Smooth muscle cell (in vitro differentiated cells): ENCODE data around the gene CA5B. TPM values are rescaled to one million over a fixed set of nuclear protein-coding genes. Genes with fewer than 3 reads are reported as not detected.
"Not testable (repeated sequence)": the region's sequence is repeated elsewhere in the genome, so short reads cannot be mapped to it uniquely, and the experiment has no call there.

Source experiments
- DNase-seq: peaks from one replicate; lab custom pipeline; 2025; ENCODE audit not compliant: unreplicated experiment; lab: John Stamatoyannopoulos, UW
- H2AFZ ChIP-seq: fragments of 200-600 bp; sonication (generic); 2 replicates; pipeline ENCODE4 v1.6.0; 2016; ENCODE audit warnings: antibody characterized with exemption, low read depth, mild to moderate bottlenecking
- H3F3A ChIP-seq: fragments of 200-600 bp; sonication (generic); 2 replicates; pipeline ENCODE4 v1.6.0; 2017; ENCODE audit warnings: antibody characterized with exemption, low read depth
- H3K27ac ChIP-seq: fragments of 200-600 bp; sonication (generic); 2 replicates; pipeline ENCODE4 v1.5.1; 2016; ENCODE audit warnings: low read depth, mild to moderate bottlenecking
- H3K27me3 ChIP-seq: fragments of 200-600 bp; sonication (generic); 2 replicates; pipeline ENCODE4 v1.6.1; 2016; ENCODE audit warnings: low read depth, mild to moderate bottlenecking
- H3K36me3 ChIP-seq: fragments of 200-600 bp; sonication (generic); 2 replicates; pipeline ENCODE4 v1.5.1; 2016; ENCODE audit warnings: low read depth
- H3K4me1 ChIP-seq: fragments of 200-600 bp; sonication (generic); 2 replicates; pipeline ENCODE4 v1.5.1; 2016; ENCODE audit warnings: low read depth
- H3K4me2 ChIP-seq: fragments of 200-600 bp; sonication (generic); 2 replicates; pipeline ENCODE4 v1.6.0; 2016; ENCODE audit warnings: mild to moderate bottlenecking
- H3K4me3 ChIP-seq: fragments of 200-600 bp; sonication (generic); 2 replicates; pipeline ENCODE4 v1.5.1; 2016; ENCODE audit warnings: mild to moderate bottlenecking
- H3K79me2 ChIP-seq: fragments of 200-600 bp; sonication (generic); 2 replicates; pipeline ENCODE4 v1.6.0; 2016; ENCODE audit warnings: low read depth, mild to moderate bottlenecking
- H3K9ac ChIP-seq: fragments of 200-600 bp; sonication (generic); 2 replicates; pipeline ENCODE4 v1.6.0; 2016; ENCODE audit warnings: low read depth
- H3K9me3 ChIP-seq: fragments of 200-600 bp; sonication (generic); replicated peaks from 2 replicates; pipeline ENCODE4 v1.5.1; 2016; ENCODE audit warnings: low read depth
- H4K20me1 ChIP-seq: fragments of 200-600 bp; sonication (generic); 2 replicates; pipeline ENCODE4 v1.6.0; 2016; ENCODE audit warnings: low read depth
- CTCF ChIP-seq: fragments of 200-600 bp; sonication (generic); IDR thresholded peaks from 2 replicates; pipeline ENCODE4 v1.5.1; 2017; ENCODE audit warnings: borderline replicate concordance, mild to moderate bottlenecking, antibody characterized with exemption; ENCODE audit not compliant: insufficient read depth, poor library complexity, severe bottlenecking
- WGBS: methylation state at CpG from one replicate; pipeline ENCODE4 v1.1.7; 2016; ENCODE audit warnings: low lambda C conversion rate; 5-methylcytosine and 5-hydroxymethylcytosine counted together
- polyA plus RNA-seq: library from polyadenylated mRNA; unstranded; fragments of >200 nt; fragmentation: Nextera tagmentation; extraction: Ambion mirVana; gene quantifications from 2 replicates; pipeline ENCODE4 v1.2.1, GENCODE V29; 2016
- total RNA-seq: library from RNA; depleted of rRNA; stranded (reverse); fragments of >200 nt; gene quantifications from 2 replicates; pipeline ENCODE4 v1.2.3, GENCODE V29; 2014

CA5B gene
- total and polyA plus RNA-seq, 2 experiments from 2014 or later: 10.1 to 10.3 TPM

DNA sequence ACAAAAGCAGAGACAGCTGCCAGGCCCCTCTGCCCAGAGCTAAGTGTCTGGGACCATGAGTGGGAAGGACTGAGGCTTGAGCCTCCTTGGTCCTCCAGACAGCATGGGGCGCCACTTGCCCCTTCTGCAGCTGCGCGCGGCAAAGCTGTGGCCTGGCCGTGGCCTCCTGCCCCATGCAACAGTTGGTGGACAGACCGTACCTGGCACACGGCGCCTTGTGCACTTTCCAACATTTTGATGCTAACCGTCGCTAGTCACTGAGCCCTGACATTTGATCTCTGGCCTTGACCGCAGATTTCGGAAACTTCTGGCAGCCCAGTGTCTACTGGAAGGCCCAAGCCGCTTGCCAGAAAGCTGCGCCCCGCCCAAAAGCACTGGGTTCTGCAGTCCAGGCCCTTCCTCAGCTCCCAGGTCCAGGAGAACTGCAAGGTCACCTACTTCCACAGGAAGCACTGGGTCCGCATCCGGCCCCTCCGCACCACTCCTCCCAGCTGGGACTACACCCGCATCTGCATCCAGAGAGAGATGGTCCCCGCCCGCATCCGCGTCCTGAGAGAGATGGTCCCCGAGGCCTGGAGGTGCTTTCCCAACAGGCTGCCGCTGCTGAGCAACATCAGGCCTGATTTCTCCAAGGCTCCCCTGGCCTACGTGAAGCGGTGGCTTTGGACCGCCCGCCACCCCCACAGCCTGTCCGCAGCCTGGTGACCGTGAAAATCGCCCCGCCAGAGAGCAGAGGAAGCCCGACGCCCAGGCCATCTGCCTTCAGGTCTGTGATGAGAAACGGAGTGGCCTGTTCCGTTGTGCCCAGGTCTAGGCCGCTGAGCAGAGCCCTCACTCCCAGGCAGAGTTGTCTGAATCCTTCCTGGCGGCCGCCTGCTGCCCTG lies 35.3 kb upstream of the CA5B start:
- Histone ChIP-seq H4K20me1 (no peaks in the 10 kb centered on the region), H3F3A (no peaks in the 10 kb centered on the region), H3K9me3 (no peaks in the 10 kb centered on the region), H3K4me1 (no peaks in the 10 kb centered on the region), H3K79me2 (no peaks in the 10 kb centered on the region), H3K27me3 (no peaks in the 10 kb centered on the region), H2AFZ (no peak overlapping the region), H3K9ac (no peak overlapping the region), H3K27ac (no peak overlapping the region), H3K36me3 (no peaks in the 10 kb centered on the region), H3K4me2 (no peak overlapping the region), H3K4me3 (no peak overlapping the region)
- TF ChIP-seq CTCF: no peak
- WGBS: 97% methylated on average over 37 of the region's 40 CpGs
- DNase-seq: no peak

DNA sequence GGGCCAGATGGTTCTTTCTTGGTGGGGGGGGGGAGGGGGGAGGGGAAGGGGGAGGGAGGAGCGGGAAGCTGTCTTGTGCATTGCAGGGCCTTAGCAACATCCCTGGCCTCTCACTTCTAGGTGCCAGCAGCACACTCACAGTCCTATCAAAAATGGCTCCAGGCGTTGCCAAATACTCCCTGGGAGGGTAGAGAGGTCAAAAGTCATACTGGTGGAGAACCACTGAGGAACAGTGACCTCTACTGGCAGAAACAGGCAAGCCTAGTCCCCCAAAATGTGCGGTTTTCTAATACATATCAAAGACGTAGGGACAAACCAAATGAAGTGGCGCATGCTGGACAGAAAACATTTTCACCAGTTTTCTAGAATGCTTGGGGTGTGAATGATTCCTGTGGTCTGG lies 34.3 kb upstream of the CA5B start:
- H4K20me1 ChIP-seq, H3K4me2 ChIP-seq, H3K79me2 ChIP-seq, H3K9me3 ChIP-seq, H3K9ac ChIP-seq, H3K27me3 ChIP-seq, H2AFZ ChIP-seq, H3K36me3 ChIP-seq, H3K4me1 ChIP-seq, H3K4me3 ChIP-seq, H3K27ac ChIP-seq, DNase-seq, H3F3A ChIP-seq: not testable (repeated sequence)
- WGBS: no CpG with 5 or more reads among the region's 5 CpGs

GRCh38 chrX:15704273-15704672 lies 33.8 kb upstream of the CA5B start:
- H2AFZ ChIP-seq, DNase-seq, H3K27me3 ChIP-seq, H4K20me1 ChIP-seq, H3K27ac ChIP-seq, H3F3A ChIP-seq, H3K79me2 ChIP-seq, H3K4me1 ChIP-seq, H3K4me2 ChIP-seq, H3K36me3 ChIP-seq, H3K9ac ChIP-seq, H3K4me3 ChIP-seq, H3K9me3 ChIP-seq: not testable (repeated sequence)
- WGBS: 91% methylated on average over 6 of the region's 8 CpGs

DNA sequence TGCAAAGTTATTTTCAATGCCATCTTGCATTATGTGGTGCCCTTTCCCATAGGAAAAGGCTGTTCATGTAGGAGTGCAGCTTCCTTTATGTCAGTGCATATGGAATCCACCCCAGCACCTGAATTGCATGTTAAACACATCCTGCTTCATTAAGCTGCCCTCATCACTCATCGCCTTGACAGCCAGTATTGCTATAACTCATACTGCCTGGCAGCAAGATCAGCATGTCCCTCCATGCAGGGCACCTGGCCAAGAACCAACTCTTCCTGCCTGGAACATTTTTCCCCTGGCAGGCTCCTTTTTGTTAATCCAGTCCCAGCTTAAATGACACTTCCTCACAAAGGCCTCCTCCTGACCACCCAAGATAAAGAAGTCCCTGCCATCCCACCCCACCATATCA lies 23.5 kb upstream of the CA5B start:
- no peaks in the 10 kb centered on the region for H3K9me3 ChIP-seq
- H3K4me3 ChIP-seq: no peak overlapping the region
- H3K36me3 ChIP-seq: no peaks in the 10 kb centered on the region
- no peak for DNase-seq
- WGBS: 81% methylated on average over 1 of the region's 1 CpG
- no peak overlapping the region for H2AFZ ChIP-seq
- H3K79me2 ChIP-seq: no peaks in the 10 kb centered on the region
- no peaks in the 10 kb centered on the region for H3F3A ChIP-seq
- no peak overlapping the region for H3K27ac ChIP-seq
- no peak overlapping the region for H3K4me2 ChIP-seq
- H4K20me1 ChIP-seq: no peaks in the 10 kb centered on the region
- no peaks in the 10 kb centered on the region for H3K4me1 ChIP-seq
- no peak for TF ChIP-seq CTCF
- no peak overlapping the region for H3K9ac ChIP-seq
- no peaks in the 10 kb centered on the region for H3K27me3 ChIP-seq
